Motor neuron (in vitro differentiated cells): ENCODE data around the gene LRRC26. TPM values are rescaled to one million over a fixed set of nuclear protein-coding genes. Genes with fewer than 3 reads are reported as not detected.
A peak's percentile ranks its signal among the peaks of the same experiment; 100 is the strongest.

Experiments used
- ATAC-seq, 8 experiments: fragments of 200-7000 bp; cut with Tn5 transposase; replicated peaks in 6 of 8; 2 replicates each; pipeline ENCODE4 v1.8.0; 2021; ENCODE audit warnings: mild to moderate bottlenecking in 8 of 8, moderate library complexity in 8 of 8
- H3K27ac ChIP-seq, 2 donors: fragments of 250-450 bp; sonication (Bioruptor Pico); 2 replicates each; pipeline ENCODE4 v1.9.0; 2021; ENCODE audit warnings: antibody characterized with exemption in 2 of 2, mild to moderate bottlenecking in 2 of 2, moderate library complexity in 1 of 2
- H3K4me1 ChIP-seq, 2 donors: fragments of 250-450 bp; sonication (Bioruptor Pico); replicated peaks in 1 of 2; 2 replicates each; pipeline ENCODE4 v1.6.1; 2021; ENCODE audit warnings: antibody characterized with exemption in 2 of 2, mild to moderate bottlenecking in 2 of 2, moderate library complexity in 1 of 2
- H3K4me3 ChIP-seq, 5 donors: fragments of 250-450 bp; sonication (Bioruptor Pico); 2 replicates each; pipeline ENCODE4 v1.9.0; 2021; ENCODE audit warnings: antibody characterized with exemption in 5 of 5, mild to moderate bottlenecking in 5 of 5, moderate library complexity in 4 of 5
- WGBS, 10 experiments: fragments of 450-650 bp; shearing (Covaris generic); methylation state at CpG; one replicate each; pipeline ENCODE4 v1.0.0; 2022; 5-methylcytosine and 5-hydroxymethylcytosine counted together
- in situ Hi-C, 9 experiments: fragments of 400-800 bp; cut with MboI; loops; one replicate each; pipeline ENCODE4 v1.15.0; 2021; ENCODE audit warnings: low sequenced_read_pairs in 9 of 9, low pct_unique_long_range_greater_than_20kb in 2 of 9; ENCODE audit not compliant: unreplicated experiment in 9 of 9
- total RNA-seq, 8 experiments: library from RNA; unstranded; fragments of 300-600 nt; gene quantifications; 2 replicates each; pipeline versions ENCODE4 v1.2.3 to v1.2.4, GENCODE V29; 2022

Gene LRRC26
- total RNA-seq, 8 experiments from 2014 or later, result 0.17 to 1.00 (median 0.43) TPM; not detected in 5

GRCh38 chr9:137166380-137167229 lies 3.2 kb downstream of the LRRC26 start:
- ATAC-seq, result no peak
- Histone ChIP-seq H3K4me1 (peaks cover 19 to 36% of the 10 kb centered on the region in 2 donors), H3K27ac (no peak overlapping the region), H3K4me3 (peak overlapping the region in 1 of 5 donors; percentile 50)
- 40% methylated on average over 1 of the region's 22 CpGs; no CpG with 5 or more reads in 9 of the 10 experiments for WGBS, 10 experiments
- in situ Hi-C loops, result no loop called here

DNA sequence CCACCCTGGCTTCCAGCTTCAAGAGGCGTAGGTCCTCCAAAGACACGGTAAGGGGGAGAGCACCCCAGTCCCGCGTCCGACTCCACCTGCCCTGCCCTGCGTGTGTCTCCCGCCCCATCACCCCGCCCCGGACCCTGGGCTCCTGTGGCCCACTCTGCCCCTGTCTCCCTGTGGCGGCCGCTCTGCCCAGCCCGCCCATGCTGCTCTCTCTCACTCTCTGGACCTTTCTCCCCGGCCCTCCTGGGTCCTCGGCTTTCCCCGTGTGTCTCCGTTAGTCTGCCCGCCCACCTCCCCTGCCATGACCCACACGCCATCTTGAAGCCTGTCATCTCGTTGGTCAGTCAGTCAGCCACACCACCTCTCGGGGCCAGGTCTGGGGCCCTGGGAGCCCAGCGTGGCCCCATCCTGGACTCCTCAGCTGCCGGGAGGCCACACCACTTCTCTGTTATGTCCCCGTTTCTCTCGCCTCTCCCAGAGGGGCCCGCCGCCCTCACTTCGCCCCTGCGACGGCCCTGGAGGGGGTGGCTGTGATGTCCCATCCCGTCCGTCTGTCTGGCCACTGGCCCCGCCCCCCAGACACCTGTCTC lies 4.5 kb downstream of the LRRC26 start:
- no peak for ATAC-seq
- H3K4me3 ChIP-seq, result no peak overlapping the region
- in situ Hi-C loops, result no loop called here
- no peak overlapping the region for H3K27ac ChIP-seq
- peaks cover 19 to 36% of the 10 kb centered on the region in 2 donors for H3K4me1 ChIP-seq
- WGBS, 10 experiments, result 60 to 100% (median 80%) methylated on average over 1 of the region's 32 CpGs; no CpG with 5 or more reads in 7 of the 10 experiments

GRCh38 chr9:137164370-137165249 lies 5.2 kb downstream of the LRRC26 start:
- 17 to 80% (median 28%) methylated on average over 1 to 10 of the region's 34 CpGs; no CpG with 5 or more reads in 7 of the 10 experiments for WGBS, 10 experiments
- Histone ChIP-seq H3K4me1 (peaks cover 19 to 36% of the 10 kb centered on the region in 2 donors), H3K4me3 (no peak overlapping the region), H3K27ac (no peak overlapping the region)
- in situ Hi-C loops, result no loop called here
- ATAC-seq, result no peak

DNA sequence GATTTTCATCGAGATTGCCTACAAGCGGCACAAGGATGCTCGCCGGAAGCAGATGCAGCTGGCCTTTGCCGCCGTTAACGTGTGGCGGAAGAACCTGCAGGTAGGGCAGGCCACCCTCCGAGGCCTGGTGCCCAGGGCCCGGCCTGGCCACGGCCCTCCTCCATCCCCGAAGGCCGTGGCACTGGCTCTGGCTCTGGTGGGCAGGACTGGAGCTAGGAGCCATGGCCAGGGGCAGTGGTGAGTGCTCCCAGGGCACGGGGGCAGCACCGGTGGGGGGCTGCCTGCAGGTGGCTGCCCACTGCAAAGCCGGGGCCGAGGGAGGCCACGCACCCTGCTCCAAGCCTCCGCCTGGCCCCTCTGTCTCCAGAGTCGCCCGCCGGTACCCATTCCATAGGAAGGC lies 6.0 kb downstream of the LRRC26 start:
- in situ Hi-C loops, result no loop called here
- 20 to 100% (median 100%) methylated on average over 1 of the region's 22 CpGs; no CpG with 5 or more reads in 7 of the 10 experiments for WGBS, 10 experiments
- Histone ChIP-seq H3K27ac (no peak overlapping the region), H3K4me3 (peak overlapping the region in 2 of 5 donors; percentile 25 to 30), H3K4me1 (peaks cover 19 to 36% of the 10 kb centered on the region in 2 donors)
- no peak for ATAC-seq

GRCh38 chr9:137163365-137163715 lies 6.5 kb downstream of the LRRC26 start:
- ATAC-seq, result peak in 7 of 8 experiments; percentile 4 to 45 (median 38)
- Histone ChIP-seq H3K4me1 (peaks cover 19 to 36% of the 10 kb centered on the region in 2 donors), H3K27ac (no peak overlapping the region), H3K4me3 (peak overlapping the region in 4 of 5 donors; percentile 9 to 30 (median 23))
- WGBS, 10 experiments, result 10 to 58% (median 40%) methylated on average over 1 to 4 of the region's 26 CpGs; no CpG with 5 or more reads in 7 of the 10 experiments
- in situ Hi-C loops, result no loop called here

DNA sequence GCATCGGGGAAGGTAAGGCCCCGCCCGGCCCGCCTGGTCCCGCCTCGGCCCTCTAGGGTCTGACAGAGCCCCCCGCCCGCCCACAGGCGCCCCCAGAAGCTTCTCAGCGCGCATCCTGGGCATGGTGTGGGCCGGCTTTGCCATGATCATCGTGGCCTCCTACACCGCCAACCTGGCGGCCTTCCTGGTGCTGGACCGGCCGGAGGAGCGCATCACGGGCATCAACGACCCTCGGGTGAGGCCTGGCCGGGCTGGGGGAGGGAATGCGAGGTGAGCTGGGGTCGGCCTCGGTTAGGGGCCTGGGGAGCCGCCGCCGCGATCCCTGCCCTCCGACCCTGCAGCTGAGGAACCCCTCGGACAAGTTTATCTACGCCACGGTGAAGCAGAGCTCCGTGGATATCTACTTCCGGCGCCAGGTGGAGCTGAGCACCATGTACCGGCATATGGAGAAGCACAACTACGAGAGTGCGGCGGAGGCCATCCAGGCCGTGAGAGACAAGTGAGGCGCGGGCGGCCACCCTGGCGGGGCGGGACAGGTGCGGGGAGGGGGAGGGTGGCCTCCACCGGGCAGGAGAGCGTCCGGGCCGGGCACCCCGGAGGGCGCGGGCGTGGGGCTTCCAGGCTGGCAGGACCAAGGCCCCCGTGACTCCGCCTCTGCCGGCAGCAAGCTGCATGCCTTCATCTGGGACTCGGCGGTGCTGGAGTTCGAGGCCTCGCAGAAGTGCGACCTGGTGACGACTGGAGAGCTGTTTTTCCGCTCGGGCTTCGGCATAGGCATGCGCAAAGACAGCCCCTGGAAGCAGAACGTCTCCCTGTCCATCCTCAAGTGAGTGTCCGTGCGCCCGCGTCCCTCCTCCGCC lies 7.1 kb downstream of the LRRC26 start:
- H3K27ac ChIP-seq, result no peak overlapping the region
- peak overlapping the region in 4 of 5 donors; percentile 9 to 30 (median 23) for H3K4me3 ChIP-seq
- peak; percentile 16 to 62 (median 57) for ATAC-seq
- 0% methylated on average over 3 of the region's 74 CpGs; no CpG with 5 or more reads in 9 of the 10 experiments for WGBS, 10 experiments
- H3K4me1 ChIP-seq, result peaks cover 18 to 33% of the 10 kb centered on the region in 2 donors
- in situ Hi-C loops, result no loop called here

DNA sequence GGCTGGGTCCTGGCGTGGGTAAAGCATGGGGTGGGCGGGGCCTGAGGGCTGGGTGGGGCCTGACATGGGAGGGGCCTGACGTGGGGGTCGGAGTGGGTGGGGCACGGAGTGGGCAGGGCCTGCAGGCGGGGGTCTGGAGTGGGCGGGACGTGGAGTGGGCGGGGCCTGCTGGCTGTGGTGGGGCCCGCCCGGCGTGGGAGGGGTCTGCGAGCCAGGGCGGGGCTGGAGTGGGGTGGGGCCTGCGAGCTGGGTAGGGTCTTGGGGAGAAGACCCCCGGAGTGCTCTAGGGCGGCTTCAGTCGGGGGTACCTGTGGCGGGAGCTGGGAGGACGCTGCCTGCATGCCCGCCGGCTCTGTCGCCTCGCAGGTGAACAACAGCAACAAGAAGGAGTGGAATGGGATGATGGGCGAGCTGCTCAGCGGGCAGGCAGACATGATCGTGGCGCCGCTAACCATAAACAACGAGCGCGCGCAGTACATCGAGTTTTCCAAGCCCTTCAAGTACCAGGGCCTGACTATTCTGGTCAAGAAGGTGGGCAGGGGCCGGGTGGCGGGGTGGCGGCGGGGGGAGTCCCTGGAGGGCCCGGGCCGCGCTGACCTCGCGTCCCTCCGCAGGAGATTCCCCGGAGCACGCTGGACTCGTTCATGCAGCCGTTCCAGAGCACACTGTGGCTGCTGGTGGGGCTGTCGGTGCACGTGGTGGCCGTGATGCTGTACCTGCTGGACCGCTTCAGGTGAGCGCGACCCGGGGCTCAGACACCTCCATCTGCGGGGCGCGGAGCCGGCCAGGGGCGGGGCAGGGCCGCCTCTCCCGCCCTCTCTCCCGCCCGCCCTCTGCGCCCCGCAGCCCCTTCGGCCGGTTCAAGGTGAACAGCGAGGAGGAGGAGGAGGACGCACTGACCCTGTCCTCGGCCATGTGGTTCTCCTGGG lies 8.0 kb downstream of the LRRC26 start:
- Histone ChIP-seq H3K4me1 (peaks cover 9 to 24% of the 10 kb centered on the region in 2 donors), H3K27ac (no peak overlapping the region), H3K4me3 (peak overlapping the region in 2 of 5 donors; percentile 11 to 30)
- in situ Hi-C loops, result no loop called here
- ATAC-seq, result no peak
- WGBS, 10 experiments, result no CpG with 5 or more reads among the region's 71 CpGs

DNA sequence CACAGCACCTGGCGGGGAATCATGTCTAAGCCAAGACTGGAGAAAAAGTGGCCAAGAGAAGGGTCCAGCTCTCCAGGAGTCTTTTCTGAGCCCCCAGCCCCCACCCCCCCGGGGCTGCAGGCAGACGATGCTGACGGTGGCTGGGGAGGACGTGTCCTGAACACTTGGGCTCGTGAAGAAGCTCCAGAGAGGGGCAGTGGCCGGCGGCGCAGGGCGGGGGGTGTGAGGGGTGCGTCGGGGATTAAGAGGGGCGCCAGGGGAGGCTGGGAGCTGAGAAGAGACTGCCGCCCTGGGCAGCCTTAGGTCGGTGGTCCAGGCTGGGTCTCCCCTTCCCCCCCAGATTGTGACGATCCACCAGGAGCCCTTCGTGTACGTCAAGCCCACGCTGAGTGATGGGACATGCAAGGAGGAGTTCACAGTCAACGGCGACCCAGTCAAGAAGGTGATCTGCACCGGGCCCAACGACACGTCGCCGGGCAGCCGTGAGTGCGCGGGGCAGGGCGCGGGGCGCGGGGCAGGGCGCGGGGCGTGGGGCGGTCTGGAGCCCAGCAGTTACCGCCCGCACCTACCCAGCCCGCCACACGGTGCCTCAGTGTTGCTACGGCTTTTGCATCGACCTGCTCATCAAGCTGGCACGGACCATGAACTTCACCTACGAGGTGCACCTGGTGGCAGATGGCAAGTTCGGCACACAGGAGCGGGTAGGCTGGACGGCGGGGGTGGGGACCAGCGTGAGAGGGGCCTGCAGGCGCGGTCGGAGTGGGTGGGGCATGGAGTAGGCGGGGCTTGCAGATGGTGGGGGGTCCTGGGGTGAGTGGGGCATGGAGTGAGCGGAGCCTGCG lies 8.9 kb downstream of the LRRC26 start:
- peaks cover 8 to 24% of the 10 kb centered on the region in 2 donors for H3K4me1 ChIP-seq
- no CpG with 5 or more reads among the region's 56 CpGs for WGBS, 10 experiments
- in situ Hi-C loops, result no loop called here
- H3K4me3 ChIP-seq, result no peak overlapping the region
- no peak overlapping the region for H3K27ac ChIP-seq
- no peak for ATAC-seq

DNA sequence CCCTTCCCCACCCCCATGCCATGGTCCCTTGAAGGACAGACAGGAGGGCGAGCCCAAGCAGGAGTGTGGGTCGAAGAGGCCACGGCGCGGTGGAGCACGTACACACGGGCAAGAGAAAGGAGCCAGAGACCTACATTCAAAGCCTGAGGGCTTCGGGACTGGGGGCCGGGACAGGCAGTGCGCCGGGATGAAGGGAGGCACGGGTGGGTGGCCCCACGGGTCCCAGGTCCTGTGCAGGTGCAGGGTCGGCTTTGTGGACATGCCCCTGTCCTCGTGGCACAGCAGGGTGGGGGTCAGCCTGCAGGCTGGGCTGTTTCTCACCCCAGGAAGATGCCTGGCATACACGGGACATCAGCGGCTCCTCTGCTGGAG lies 9.8 kb downstream of the LRRC26 start:
- WGBS, 10 experiments, result 70% methylated on average over 2 of the region's 17 CpGs; no CpG with 5 or more reads in 9 of the 10 experiments
- no peak for ATAC-seq

DNA sequence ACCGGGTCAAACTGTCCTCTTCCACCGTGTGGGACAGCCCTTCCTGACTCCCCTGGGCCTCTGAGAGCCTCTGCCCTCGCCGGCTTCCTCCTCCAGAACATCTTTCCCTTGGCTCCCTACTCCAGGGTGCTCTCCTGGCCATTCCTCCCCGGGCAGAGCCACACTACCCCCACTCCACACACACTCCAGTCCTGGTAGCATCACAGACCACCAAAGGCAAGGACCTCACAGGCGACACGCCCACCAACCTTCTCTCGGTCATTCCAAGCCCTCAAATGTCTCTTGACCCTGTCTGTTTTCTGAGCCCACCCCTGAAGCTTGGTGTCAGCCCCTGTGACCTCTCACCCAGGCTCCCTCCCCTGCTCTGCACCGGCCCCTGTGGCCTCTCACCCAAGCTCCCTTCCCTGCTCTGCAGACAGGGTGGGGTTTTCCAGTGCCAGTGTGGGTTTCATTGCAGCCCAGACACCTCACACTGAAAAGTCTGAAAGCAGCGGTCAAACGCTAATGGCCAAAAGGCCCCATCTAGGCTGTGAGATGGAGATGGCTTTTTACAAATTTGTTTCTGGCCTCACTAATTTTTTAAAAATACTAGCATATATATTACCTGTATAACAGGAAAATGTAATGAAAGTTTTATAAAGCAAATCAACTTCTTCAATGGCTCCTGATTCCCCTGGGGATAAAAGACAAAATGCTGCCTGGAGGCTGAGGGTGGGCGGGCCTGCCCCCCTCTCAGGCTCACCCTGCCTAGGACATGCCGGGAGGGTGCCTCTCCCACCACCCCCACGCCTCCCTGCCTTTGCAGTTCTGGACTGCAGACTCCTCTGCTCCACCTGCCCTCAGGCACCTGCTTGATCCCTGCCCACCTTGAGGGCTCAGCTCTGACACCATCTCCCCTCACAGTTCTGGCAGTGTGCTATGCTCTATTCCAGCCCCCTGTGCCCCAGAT lies 10.5 kb downstream of the LRRC26 start:
- no peak for ATAC-seq
- 13 to 50% (median 27%) methylated on average over 2 to 5 of the region's 14 CpGs; no CpG with 5 or more reads in 4 of the 10 experiments for WGBS, 10 experiments

More for the DNA sequence above, 9.8 kb downstream of the LRRC26 start:
- H3K4me3 ChIP-seq, result no peak overlapping the region
- peaks cover 8 to 24% of the 10 kb centered on the region in 2 donors for H3K4me1 ChIP-seq
- in situ Hi-C loops, result no loop called here
- no peak overlapping the region for H3K27ac ChIP-seq

More for the DNA sequence above, 10.5 kb downstream of the LRRC26 start:
- Histone ChIP-seq H3K4me1 (peaks cover 8 to 24% of the 10 kb centered on the region in 2 donors), H3K4me3 (no peak overlapping the region), H3K27ac (no peak overlapping the region)
- in situ Hi-C loops, result no loop called here
